NCI-H446 treated with DMSO at 0.1 percent for 48 hours (cell line): ENCODE data around the gene PRKACA.
"Not testable (repeated sequence)": the region's sequence is repeated elsewhere in the genome, so short reads cannot be mapped to it uniquely, and the experiment has no call there.

Experiments used
- DNase-seq: peaks from one replicate; lab custom pipeline; 2025; lab: John Stamatoyannopoulos, UW

PRKACA gene

GRCh38 chr19:14066134-14066533, 51.4 kb downstream of the PRKACA start:
- no peak for DNase-seq

DNA sequence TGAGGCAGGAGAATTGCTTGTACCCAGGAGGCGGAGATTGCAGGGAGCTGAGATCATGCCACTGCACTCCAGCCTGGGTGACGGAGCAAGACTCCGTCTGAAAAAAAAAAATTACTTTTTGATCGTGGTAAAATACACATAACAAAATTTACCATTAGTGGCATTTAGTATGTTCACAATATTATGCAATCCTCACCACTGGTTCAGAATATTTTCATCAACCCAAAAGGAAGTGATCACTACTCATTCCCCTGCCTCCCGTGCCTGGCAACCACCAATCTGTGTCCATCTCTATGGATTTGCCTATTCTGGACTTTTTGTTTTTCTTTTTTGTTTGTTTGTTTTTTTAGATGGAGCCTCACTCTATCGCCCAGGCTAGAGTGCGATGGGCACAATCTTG, 54.5 kb downstream of the PRKACA start:
- DNase-seq: no peak

- DNase-seq: no peak
Observed at GRCh38 chr19:14062558-14062855, 55.1 kb downstream of the PRKACA start.

GRCh38 chr19:14061751-14062557, 55.6 kb downstream of the PRKACA start, which contains the start of gene PALM3:
TSS of gene PALM3 (minus strand) at chr19:14062076. CDS start at chr19:14061980, 96 bp downstream.
- DNase-seq: no peak

GRCh38 chr19:14061081-14061749, 56.3 kb downstream of the PRKACA start:
- DNase-seq: no peak

- no peak for DNase-seq
Observed at GRCh38 chr19:14059652-14060155, 57.9 kb downstream of the PRKACA start.

GRCh38 chr19:14059093-14059480, 58.5 kb downstream of the PRKACA start:
- DNase-seq: no peak

DNA sequence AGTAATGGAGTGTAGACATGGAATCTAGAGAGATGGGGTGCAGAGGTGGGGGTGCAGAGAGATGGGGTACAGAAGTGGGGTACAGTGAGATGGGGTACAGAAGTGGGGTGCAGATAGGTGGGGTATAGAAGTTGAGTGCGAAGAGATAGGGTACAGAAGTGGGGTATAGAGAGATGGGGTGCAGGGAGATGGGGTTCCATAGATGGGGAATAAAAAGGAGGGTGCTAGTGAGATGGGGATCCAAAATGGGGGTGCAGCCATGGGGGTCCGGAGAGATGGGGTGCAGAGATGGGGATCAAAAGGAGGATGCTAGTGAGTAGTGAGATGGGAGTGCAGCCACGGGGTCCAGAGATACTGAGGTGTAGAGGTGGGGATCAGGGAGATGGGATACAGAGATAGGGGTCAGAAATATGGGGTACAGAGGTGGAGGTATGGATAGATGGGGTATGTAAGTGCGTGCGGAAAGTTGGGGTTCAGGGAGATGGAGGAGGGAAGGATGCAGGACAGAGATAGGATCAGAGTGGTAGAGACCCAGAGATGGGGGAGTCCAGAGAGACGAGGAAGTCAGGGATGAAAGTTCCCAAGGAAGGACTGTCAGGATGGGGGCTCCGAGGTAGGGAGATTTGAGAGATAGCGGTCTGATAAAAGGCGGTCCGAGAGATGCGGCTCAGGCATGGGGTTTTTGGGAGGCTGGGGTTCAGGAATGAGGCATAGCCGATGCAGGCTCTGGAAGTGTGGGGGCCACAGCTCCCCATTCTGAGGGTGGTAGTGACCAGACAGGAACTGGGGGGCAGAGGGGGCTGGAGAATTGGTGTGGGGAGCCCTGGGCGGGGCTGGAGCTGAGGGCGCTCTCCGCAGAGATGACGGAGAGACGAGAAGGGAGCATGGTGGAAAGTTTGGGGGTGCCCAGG, 59.1 kb downstream of the PRKACA start:
- no peak for DNase-seq

DNA sequence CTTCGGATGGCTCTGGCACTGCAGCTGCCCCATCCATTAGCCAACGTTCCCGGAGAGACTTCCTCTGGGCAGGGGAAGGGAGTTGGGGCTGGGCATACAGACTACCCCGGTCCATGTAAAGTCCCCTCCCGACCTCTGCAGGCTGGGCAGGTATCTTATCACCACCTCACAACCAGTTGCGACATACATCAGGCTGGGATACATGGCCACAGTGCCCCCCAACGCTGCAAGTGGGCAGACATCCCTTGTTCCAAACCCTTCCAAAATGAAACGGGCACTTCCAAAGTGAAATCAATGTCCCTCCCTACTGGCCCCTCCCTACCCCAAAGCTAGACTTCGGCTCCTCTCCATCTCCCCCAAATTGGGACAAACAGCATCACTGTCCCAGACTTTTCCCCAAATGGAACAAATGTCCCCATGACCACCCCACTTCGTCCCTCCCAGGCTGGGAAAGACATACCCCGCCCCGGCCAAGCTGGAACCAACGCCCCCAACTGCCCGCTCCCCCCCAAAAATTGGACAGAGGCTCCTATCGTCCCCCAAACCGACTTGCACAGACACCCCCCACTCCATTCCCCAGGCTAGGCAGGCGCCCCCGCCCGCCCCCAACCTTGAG, 60.7 kb downstream of the PRKACA start:
- no peak for DNase-seq

GRCh38 chr19:14056069-14056666, 61.4 kb downstream of the PRKACA start:
- no peak for DNase-seq

DNA sequence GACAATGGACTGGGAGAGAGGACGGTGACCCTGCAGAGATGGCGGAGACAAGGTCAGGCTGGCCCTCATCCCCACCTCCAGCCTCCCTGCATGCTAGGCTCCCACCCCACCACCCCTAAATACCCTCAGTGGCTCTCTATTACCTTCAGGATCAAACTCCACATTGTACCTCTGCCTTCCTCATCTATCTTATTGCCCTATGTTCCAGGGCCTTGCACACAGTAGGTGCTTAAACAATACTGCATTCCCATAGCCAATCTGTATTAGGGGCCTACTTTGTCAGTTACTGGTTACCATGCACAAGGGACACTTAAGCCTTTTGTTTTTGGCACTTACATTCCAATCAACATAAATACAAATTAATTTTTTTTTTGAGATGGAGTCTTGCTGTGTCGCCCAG, 62.2 kb downstream of the PRKACA start:
- no peak for DNase-seq

DNA sequence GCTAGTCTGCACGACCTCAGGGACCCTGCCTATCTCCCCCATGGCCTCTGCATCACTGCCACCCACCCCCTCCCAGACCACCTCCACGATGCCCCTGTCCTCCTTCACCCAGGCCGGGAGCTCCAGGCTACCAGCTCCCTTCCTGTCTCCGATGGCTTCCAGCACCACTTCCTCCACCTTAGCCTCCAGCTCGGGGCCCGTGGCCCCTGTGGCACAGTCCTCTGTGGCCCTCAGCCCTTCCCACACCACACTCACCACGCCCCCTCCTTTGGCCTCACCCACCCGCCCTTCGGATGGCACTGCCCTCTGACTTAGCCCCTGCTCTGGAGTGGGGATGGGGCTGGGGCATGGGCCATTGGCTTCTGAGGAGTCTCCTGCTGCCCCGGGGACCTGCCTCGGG, 62.8 kb downstream of the PRKACA start:
- DNase-seq: no peak

DNA sequence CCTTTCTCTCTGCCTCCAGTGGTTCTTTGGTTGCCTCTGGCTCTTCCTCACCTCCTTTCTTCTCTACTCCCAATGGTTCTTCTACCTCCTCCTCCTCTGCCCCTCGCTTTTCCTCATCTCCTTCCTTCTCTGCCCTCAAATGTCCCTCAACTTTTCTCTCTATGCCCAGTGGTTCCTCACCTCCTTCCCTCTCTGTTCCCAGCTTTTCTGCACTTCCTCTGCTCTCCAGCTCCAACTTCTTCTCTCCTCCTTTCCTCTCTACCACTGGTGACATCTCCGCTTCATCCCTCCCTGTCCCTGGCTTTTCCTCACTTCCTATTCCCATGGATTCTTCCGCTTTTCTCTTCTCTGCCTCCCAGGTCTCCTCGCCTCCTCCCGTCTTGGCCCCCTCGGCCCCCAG, 63.5 kb downstream of the PRKACA start:
- DNase-seq: no peak

DNA sequence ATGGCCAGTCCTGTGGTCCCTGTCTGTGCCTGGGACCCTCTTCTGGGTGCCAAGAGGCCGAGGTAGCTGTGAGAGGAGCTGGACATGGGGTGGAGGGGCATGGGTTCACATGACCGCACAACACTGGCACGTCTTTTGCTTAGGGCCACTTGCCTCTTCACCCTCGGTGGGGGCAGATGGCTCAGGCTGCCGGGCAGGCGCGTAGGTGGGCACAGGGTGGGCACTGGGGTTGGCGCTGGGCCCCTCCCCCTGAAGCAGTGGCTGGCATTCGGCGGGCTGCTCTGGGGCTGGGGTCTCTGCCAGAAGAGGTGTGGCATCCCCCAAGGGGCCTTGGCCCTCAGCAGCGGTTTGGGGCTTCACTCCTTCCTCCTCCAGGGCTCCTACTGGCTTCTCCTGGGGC, 64.1 kb downstream of the PRKACA start:
- DNase-seq: no peak

GRCh38 chr19:14053032-14053431, 64.5 kb downstream of the PRKACA start:
- DNase-seq: no peak

GRCh38 chr19:14052470-14052869, 65.1 kb downstream of the PRKACA start:
- no peak for DNase-seq

DNA sequence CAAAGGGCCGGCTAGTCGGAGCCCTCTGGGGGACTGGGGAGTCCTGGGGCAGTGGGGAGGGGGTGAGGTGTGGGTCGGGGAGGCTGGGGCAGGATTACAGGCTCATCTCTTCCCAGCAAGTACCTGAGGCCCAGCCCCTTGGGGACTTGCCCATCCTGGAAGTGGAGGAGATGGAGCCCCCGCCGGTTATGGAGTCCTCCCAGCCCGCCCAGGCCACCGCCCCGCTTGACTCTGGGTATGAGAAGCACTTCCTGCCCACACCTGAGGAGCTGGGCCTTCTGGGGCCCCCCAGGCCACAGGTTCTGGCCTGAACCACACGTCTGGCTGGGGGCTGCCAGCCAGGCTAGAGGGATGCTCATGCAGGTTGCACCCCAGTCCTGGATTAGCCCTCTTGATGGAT, 65.6 kb downstream of the PRKACA start:
- no peak for DNase-seq

- DNase-seq: not testable (repeated sequence)
Observed at GRCh38 chr19:14050961-14051360, 66.6 kb downstream of the PRKACA start.

GRCh38 chr19:14050512-14050911, 67.0 kb downstream of the PRKACA start:
- DNase-seq: no peak

DNA sequence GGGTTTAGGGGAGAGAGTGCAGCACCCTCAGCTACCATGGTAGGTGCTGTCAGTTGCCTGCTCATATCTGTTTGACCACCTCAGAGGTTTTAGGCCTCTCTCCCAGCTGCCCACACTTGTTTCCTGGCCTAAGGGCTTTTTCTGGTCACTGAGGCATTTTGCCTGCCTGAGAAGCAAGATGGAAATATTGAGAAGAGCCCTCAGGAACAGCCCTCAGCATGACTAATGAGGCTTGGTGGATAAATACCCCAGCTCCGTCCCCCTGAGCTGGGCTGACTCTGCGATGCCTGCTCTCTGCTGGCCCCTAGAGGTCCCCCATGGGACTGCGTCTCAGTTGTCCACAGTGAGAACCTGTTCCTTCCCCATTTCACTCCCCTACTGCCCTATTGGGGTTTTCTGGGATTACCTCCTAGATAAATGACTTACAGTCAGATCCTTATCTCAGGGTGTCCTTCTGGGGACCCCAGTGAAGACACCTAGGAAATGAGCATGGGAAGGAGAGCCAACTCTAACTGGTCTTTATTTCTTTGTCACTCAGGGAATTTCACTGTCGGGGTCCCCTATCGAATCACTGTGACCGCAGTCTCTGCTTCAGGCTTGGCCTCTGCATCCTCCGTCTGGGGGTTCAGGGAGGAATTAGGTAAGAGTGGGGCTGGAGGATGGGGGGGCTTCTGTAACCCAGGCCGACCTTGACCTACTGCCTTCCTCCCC, 69.0 kb downstream of the PRKACA start:
- no peak for DNase-seq

- not testable (repeated sequence) for DNase-seq
Observed at GRCh38 chr19:14047866-14048265, 69.7 kb downstream of the PRKACA start.
